Adrenal gland (tissue), 12 donors: ENCODE results near the gene NR6A1. TPM values are rescaled to one million over a fixed set of nuclear protein-coding genes. Genes with fewer than 3 reads are reported as not detected.

ENCODE experiments used
- DNase-seq, 7 donors: peaks; one replicate each; pipeline ENCODE4 v3.0.0-alpha.2; 2019 to 2020
- H3K27ac ChIP-seq, 5 donors: fragments of 200-600 bp; sonication (generic) in 4 of 5; 1 replicate in 3 of 5; 2 replicates in 2 of 5; pipeline versions ENCODE4 v1.5.1 to v1.8.0; 2016 to 2020; ENCODE audit warnings: mild to moderate bottlenecking in 1 of 5
- H3K27me3 ChIP-seq: fragments of 200-600 bp; 2 replicates; pipeline ENCODE4 v1.8.0; 2021
- H3K36me3 ChIP-seq, 2 donors: fragments of 200-600 bp; replicated peaks in 1 of 2; 1 replicate in 1 of 2; 2 replicates in 1 of 2; pipeline versions ENCODE4 v1.5.1 to v1.8.0; 2018 to 2022
- H3K4me1 ChIP-seq, 2 donors: fragments of 200-600 bp; replicated peaks in 1 of 2; 1 replicate in 1 of 2; 2 replicates in 1 of 2; pipeline versions ENCODE4 v1.5.1 to v1.8.0; 2018 to 2021
- H3K4me3 ChIP-seq, 4 donors: fragments of 200-600 bp; sonication (generic) in 3 of 4; one replicate each; pipeline ENCODE4 v1.5.1; 2016 to 2018
- H3K9me3 ChIP-seq, 3 donors: fragments of 200-600 bp; sonication (generic) in 1 of 3; replicated peaks in 1 of 3; 1 replicate in 2 of 3; 2 replicates in 1 of 3; pipeline versions ENCODE4 v1.5.1 to v1.8.0; 2016 to 2021
- POLR2A ChIP-seq, 2 donors: fragments of 450-650 bp; IDR thresholded peaks; one replicate each; pipeline ENCODE4 v1.6.1; 2017; ENCODE audit warnings: antibody characterized with exemption in 2 of 2, mild to moderate bottlenecking in 2 of 2, moderate library complexity in 1 of 2
- WGBS, 4 donors: extraction: QIAGEN DNeasy Blood & Tissue Kit in 2 of 4; methylation state at CpG; one replicate each; pipeline versions ENCODE4 v1.1.5 to v1.1.7; 2013 to 2017; 5-methylcytosine and 5-hydroxymethylcytosine counted together
- intact Hi-C, 2 donors: fragments of 100-400 bp; cut with DNase I; formaldehyde crosslinking; loops; one replicate each; pipeline versions ENCODE4 v1.14.1 to v1.15.0; 2022 to 2023
- polyA plus RNA-seq, 3 donors: library from polyadenylated mRNA; stranded (reverse); fragments of 200-250 nt in 2 of 3; fragments of 350-450 nt in 1 of 3; fragmentation: Illumina TruSeq in 1 of 3; extraction: RNeasy Lipid Tissue Mini Kit (QIAGEN cat#74804) in 1 of 3; gene quantifications; one replicate each; pipeline ENCODE4 v1.2.3, GENCODE V29; 2013 to 2014
- total RNA-seq, 9 donors: library from RNA; depleted of rRNA in 4 of 9; stranded (reverse); fragments of >200 nt in 4 of 9; fragments of 120-200 nt in 1 of 9; fragmentation: NEBNext Ultra II Directional in 1 of 9; extraction: Animal tissue kit (Norgen Biotek cat#: 25700) in 1 of 9; gene quantifications; one replicate each; pipeline versions ENCODE4 v1.1.0 to v1.2.4, GENCODE V29; 2013 to 2023
- TF ChIP-seq, protein P1 (sequence below), 6 experiments: fragments of 450-650 bp in 4 of 6; fragments of 200-600 bp in 2 of 6; sonication (generic) in 1 of 6; IDR thresholded peaks; 1 replicate in 5 of 6; 2 replicates in 1 of 6; pipeline versions ENCODE4 v1.5.1 to v1.8.0; 2016 to 2021; ENCODE audit warnings: antibody characterized with exemption in 6 of 6, mild to moderate bottlenecking in 2 of 6, moderate library complexity in 1 of 6
- donor health status: healthy with polysubstance abuse.
- donor health status: Bipolar disorder and iron deficiency.
- donor health status: DM: yes; HTN: yes; CAD: no.
- donor health status: DM: no; HTN: no; CAD: no.
- donor health status: DM: no; HTN: no; CAD: no.
- donor health status: DM: yes; HTN: yes; CAD: no.

Gene NR6A1
- total and polyA plus RNA-seq, 12 donors, result 0.46 to 9.8 (median 1.5) TPM

- Histone ChIP-seq H3K4me1 (peaks cover 5 to 11% of the 10 kb centered on the region in 2 donors), H3K36me3 (no peaks in the 10 kb centered on the region), H3K9me3 (no peaks in the 10 kb centered on the region), H3K27me3 (peaks cover 28% of the 10 kb centered on the region), H3K27ac (peak overlapping the region in 1 of 5 donors; percentile 71), H3K4me3 (peak overlapping the region in 3 of 4 donors; percentile 13 to 81 (median 71))
- peak in 3 of 7 donors; percentile 48 to 54 (median 52) for DNase-seq
- 0 to 1% (median 1%) methylated on average over 15 to 43 of the region's 43 CpGs for WGBS, 4 donors
- TF ChIP-seq, protein P1, sequence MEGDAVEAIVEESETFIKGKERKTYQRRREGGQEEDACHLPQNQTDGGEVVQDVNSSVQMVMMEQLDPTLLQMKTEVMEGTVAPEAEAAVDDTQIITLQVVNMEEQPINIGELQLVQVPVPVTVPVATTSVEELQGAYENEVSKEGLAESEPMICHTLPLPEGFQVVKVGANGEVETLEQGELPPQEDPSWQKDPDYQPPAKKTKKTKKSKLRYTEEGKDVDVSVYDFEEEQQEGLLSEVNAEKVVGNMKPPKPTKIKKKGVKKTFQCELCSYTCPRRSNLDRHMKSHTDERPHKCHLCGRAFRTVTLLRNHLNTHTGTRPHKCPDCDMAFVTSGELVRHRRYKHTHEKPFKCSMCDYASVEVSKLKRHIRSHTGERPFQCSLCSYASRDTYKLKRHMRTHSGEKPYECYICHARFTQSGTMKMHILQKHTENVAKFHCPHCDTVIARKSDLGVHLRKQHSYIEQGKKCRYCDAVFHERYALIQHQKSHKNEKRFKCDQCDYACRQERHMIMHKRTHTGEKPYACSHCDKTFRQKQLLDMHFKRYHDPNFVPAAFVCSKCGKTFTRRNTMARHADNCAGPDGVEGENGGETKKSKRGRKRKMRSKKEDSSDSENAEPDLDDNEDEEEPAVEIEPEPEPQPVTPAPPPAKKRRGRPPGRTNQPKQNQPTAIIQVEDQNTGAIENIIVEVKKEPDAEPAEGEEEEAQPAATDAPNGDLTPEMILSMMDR (IDR thresholded peaks at IDR 0.05), result no peak
- no peak for TF ChIP-seq POLR2A (IDR thresholded peaks at IDR 0.05)
- intact Hi-C loops, result loop anchor here (10.0 kb wide), 1 partner anchor 604 kb away; no protein-coding TSS in a partner anchor
Observed at GRCh38 chr9:124770359-124771020, 621 bp downstream of the NR6A1 start.

- H3K36me3 ChIP-seq, result no peaks in the 10 kb centered on the region
- H3K9me3 ChIP-seq, result no peaks in the 10 kb centered on the region
- H3K27ac ChIP-seq, result no peak overlapping the region
- DNase-seq, result peak in 2 of 7 donors; percentile 34 to 52
- H3K27me3 ChIP-seq, result peaks cover 28% of the 10 kb centered on the region
- intact Hi-C loops, result loop anchor here (10.0 kb wide), 1 partner anchor 605 kb away; no protein-coding TSS in a partner anchor
- peak overlapping the region in 2 of 4 donors; percentile 71 to 81 for H3K4me3 ChIP-seq
- H3K4me1 ChIP-seq, result peaks cover 5 to 11% of the 10 kb centered on the region in 2 donors
- TF ChIP-seq POLR2A (IDR thresholded peaks at IDR 0.05), result no peak
- TF ChIP-seq, protein P1 (IDR thresholded peaks at IDR 0.05), result no peak
- 5 to 8% (median 6%) methylated on average over 56 of the region's 56 CpGs for WGBS, 4 donors
Observed at GRCh38 chr9:124769549-124770358, 1.4 kb downstream of the NR6A1 start.

GRCh38 chr9:124768750-124769548, 2.2 kb downstream of the NR6A1 start:
- H3K27me3 ChIP-seq, result peaks cover 28% of the 10 kb centered on the region
- WGBS, 4 donors, result 35 to 45% (median 39%) methylated on average over 11 of the region's 11 CpGs

More at GRCh38 chr9:124768750-124769548, 2.2 kb downstream of the NR6A1 start:
- H3K9me3 ChIP-seq, result no peaks in the 10 kb centered on the region
- peak overlapping the region in 1 of 4 donors; percentile 71 for H3K4me3 ChIP-seq
- H3K36me3 ChIP-seq, result no peaks in the 10 kb centered on the region
- H3K27ac ChIP-seq, result no peak overlapping the region
- TF ChIP-seq POLR2A (IDR thresholded peaks at IDR 0.05), result no peak
- TF ChIP-seq, protein P1 (IDR thresholded peaks at IDR 0.05), result no peak
- H3K4me1 ChIP-seq, result peaks cover 5 to 11% of the 10 kb centered on the region in 2 donors
- no peak for DNase-seq
- intact Hi-C loops, result no loop called here
